HG02852 (cell line): ENCODE measurements around the gene MAP4K2.

Experiments used
- ATAC-seq: cut with Tn5 transposase; IDR thresholded peaks from one replicate; pipeline ENCODE4 v1.9.1; 2021; ENCODE audit warnings: mild to moderate bottlenecking, moderate library complexity; ENCODE audit not compliant: unreplicated experiment

The MAP4K2 gene

GRCh38 chr11:64793271-64794160 is 9.5 kb downstream of the MAP4K2 start:
- no peak for ATAC-seq

DNA sequence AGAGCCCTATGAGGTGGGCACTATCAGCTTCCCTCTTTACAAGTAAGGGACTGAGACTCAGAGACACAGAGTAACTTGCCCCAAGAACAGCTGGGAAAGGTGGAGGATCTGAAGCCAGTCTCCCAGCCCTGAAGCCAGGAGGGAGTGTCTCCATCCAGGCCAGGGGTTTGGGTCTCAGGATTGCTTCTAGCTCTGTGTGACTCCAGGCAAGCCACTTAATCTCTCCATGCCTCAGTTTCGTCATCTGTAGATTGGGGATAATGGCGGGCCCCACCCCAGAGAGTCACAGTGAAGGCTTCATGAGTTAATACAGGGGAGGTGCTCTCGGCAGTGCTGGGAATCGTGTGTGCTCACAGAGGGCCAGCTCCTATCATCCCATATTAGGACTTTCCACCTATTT is 10.5 kb downstream of the MAP4K2 start:
- ATAC-seq = no peak

DNA sequence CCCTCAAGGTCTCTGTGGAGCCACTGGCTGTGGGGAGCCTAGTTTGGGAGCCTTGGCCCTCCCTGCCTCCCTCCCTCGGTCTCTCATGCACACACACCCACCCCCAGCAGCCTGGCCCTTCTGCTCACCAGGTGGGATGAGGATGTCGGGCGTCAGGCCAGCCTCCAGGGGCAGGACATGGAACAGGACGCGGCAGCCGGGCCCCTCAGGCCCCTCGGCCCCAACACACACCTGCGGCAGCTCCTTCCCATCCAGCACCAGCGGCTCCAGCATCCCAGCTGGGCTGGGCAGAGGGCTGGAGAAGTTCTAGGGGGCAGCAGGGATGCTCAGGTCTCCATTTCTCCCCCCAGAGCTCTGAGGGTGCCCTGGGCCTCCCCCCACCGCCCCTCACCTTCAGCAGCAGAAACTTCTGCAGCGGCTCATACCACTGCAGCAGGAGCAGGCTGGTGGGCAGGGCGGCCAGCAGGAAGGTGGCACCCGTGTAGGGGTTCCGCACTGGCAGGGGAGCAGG is 11.2 kb downstream of the MAP4K2 start:
- ATAC-seq = no peak

- no peak for ATAC-seq
Measured at GRCh38 chr11:64790205-64791095, 12.6 kb downstream of the MAP4K2 start.

GRCh38 chr11:64789331-64790204 is 13.4 kb downstream of the MAP4K2 start:
- ATAC-seq = no peak

DNA sequence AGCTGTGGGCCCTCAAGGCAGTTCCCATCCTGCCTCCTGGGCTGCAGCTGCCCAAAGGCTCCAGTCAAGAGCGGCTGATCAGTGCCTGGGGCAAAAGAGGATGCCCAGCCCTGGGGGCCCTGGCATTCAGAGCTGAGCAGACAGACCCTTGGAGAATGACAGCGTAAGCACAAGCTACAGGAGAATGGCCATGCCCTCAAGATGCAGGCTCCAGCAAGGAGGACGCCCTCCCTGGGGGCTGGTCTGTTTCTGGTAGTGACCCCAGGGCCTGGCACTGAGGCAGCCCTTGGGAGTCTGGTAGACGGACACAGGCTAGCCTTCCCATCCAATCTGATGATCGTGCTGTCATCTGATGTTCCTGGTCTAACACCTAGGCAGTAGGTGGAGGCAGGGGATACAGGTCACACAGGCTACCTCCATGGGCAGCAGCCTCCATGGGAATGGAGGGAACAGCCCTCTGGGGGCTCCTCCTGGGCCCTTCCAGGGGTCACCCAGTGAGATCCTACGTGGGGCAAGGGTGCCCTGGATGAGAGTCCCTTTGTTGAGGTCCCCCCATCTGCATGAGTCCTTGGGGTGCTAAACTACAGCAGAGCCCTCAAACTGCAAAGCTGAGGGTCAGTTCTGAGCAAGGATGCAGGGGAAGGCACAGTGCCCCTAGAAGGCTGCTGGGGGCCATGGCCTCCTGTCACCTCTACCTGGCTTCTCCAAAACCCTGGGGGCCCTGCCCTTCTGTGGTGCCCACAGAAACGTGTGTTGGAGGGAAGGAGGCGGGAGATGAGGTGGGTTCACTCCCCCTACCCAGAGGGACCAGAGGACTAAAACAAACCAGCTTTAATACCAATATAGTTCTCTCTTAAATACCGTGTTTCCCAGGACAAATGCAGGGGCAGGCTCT is 14.4 kb downstream of the MAP4K2 start:
- no peak for ATAC-seq

DNA sequence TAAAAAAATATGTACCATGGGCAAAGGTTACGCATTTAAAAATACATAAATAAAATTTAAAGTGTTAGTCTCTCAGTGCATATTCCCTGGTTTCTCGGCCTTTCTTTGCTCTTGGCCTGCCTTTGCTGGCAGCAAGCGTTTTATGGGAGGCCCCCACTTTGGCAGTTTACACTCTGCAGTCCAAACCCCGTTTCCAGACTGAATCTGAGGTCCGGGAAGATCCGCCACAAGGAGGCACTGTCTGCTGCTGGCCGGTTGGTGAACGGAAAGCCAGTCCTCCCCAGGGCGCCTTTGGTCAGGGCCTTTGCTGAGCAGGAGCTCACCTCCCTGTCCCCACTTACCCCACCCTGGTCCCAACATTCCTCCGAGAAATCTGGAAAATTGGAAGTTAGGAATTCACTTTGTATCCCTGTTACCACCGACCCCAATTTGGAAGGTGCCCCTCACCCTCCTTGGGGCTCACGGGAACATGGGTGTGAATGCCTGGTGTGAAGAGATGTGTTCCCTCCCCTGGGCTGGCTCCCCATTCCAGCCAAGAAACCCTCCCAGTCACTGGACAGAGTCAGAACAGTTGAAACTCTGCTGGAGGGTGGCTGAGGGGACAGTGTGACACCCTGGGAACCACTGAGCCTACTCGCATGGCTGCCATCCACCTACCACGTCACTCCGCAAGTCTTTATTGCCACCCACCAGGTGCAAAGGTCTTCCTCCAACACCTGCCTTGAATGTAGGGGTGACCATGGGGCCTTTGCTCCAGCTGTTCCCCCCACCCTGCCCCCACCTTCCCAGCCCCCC is 15.3 kb downstream of the MAP4K2 start:
- ATAC-seq = no peak

GRCh38 chr11:64786308-64786707 is 16.7 kb downstream of the MAP4K2 start:
- no peak for ATAC-seq

- ATAC-seq = no peak
Measured at GRCh38 chr11:64784813-64785581, 18.0 kb downstream of the MAP4K2 start.

DNA sequence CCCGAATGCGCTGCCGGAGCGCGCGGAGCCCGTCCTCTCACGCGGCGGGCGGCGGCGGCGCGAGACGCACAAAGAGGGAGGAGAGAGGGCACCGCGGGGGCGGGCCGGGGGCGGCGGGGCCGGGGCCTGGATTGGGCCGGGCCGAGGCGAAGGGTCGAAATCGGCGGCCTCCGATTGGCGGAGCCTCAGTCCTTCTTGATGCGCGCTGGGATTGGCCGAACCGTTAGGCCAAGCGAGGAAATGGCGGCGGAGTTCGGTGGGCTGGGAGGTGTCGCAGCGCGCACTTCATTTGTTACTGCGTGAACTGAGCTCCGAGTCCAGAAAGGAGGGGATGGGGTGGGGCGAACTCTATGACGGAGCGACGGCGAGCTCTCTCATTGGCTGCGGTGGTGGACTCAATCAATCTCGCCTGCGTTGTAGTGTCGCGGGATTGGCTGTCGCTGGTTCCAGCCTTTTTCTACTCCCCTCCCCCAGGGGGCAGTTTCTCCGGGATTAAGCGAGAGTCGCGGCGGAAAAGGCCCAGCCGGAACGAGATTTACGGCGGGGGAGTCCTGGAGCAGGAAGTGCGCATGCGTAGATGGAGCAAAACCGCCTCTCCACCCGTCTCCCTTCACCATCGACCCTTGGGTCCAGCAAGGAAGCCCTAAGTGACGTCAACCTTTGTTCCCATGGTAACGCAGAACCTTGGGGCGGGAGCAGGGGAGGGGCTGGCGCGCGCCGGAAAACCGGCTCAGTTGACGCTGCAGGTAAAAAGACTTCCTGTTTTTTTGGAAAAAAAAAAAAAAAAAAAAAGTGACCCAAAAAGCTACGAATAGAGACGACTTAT is 24.3 kb downstream of the MAP4K2 start, which contains the start of gene SF1:
TSS of gene SF1 (minus strand) at position 70 of the 826 bp plus-strand sequence. CDS start 150 bp downstream, outside the sequence.
- ATAC-seq = peak; percentile 79

DNA sequence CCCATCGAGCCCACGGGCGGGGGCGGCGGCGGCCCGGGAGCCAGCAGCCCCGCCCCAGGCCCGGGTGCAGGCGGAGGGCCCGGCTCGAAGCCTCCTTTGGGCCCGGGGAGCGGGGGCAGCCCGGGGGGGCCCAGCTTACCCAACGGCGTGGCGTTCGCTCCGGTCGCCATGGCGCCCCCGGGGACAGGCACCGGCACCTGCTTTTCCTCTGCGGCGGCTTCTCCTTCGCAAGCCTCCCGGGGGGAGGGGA is 24.9 kb downstream of the MAP4K2 start:
- ATAC-seq = no peak

DNA sequence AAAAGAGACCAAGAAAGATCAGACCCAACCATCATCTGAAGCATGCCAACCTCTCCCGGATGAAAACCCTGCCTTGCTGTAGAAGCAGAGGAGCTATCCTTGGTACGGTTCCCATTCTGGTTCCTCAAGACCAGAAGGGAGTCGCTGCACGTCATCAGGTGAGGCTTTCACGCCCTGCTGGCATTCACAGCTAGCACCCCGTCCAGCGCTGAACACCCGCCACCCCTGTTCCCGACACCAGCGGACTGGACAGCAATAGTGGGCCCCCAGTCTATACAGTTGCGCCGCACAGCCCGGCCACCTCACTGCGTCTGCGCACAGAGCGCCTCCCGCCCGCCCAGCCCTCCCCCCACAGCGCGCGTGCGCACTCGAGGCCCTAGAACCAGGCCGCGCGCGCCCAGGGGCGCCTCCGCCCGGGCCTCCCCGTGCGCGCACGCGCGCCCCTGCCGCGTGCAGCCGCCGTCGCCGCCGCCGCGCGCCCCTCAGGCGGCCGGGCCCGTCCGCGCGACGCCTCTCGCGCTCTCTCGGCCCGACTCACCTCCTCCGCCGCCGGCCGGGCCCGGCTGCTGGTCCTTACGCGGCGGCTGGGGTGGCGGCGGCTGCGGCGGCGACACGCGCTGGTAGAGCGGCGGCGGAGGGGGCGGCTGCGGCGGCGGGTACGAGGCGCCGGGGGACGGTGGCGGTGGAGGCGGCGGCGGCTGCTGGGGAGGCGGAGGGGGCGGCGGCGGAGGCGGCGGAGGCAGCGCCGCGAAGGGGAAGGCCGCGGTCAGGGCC is 25.4 kb downstream of the MAP4K2 start:
- ATAC-seq = no peak

DNA sequence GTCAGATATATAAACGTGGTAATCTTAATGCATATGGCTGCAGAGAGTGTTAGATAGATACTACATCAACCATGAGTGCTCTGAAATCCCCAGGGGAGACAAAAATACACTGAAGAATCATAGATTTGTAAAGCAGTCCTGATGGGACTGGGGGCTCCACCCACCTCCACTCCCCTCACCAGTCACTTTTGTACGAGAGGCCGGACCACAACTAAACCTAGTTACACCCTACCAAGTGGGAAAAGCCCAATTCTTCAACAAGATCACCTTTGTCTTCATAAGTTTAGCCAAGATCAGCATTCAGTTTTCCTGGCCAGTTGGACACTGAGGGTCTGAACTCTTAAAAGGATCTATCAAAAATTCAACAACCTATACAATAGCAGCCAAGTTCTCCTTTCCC is 26.1 kb downstream of the MAP4K2 start:
- no peak for ATAC-seq

GRCh38 chr11:64776425-64776824 is 26.6 kb downstream of the MAP4K2 start:
- ATAC-seq = no peak

- no peak for ATAC-seq
Measured at GRCh38 chr11:64774144-64774543, 28.9 kb downstream of the MAP4K2 start.

GRCh38 chr11:64772303-64773018 is 30.6 kb downstream of the MAP4K2 start:
- ATAC-seq = no peak
